GM23338 (cell line): ENCODE data around the gene NCF2. TPM values are rescaled to one million over a fixed set of nuclear protein-coding genes. Genes with fewer than 3 reads are reported as not detected.

ENCODE experiments used
- ATAC-seq: fragments of 200-7000 bp; cut with Tn5 transposase; 3 replicates; pipeline ENCODE4 v1.9.1; 2020
- DNase-seq: peaks from one replicate; pipeline ENCODE4 v3.0.0-alpha.2; 2015; ENCODE audit warnings: low spot score
- H2AFZ ChIP-seq: fragments of 200-600 bp; sonication (generic); 2 replicates; pipeline ENCODE4 v1.8.0; 2016; ENCODE audit warnings: antibody characterized with exemption, mild to moderate bottlenecking, moderate library complexity
- H3F3A ChIP-seq: fragments of 200-600 bp; sonication (generic); replicated peaks from 2 replicates; pipeline ENCODE4 v1.8.0; 2017; ENCODE audit warnings: antibody characterized with exemption, mixed run types, low read depth
- H3K27ac ChIP-seq: fragments of 200-600 bp; sonication (generic); 2 replicates; pipeline ENCODE4 v1.6.1; 2016; ENCODE audit warnings: low read depth
- H3K27me3 ChIP-seq: fragments of 200-600 bp; sonication (generic); 2 replicates; pipeline ENCODE4 v1.8.0; 2016; ENCODE audit warnings: mild to moderate bottlenecking, mixed run types, moderate library complexity; ENCODE audit not compliant: insufficient read depth
- H3K36me3 ChIP-seq: fragments of 200-600 bp; sonication (generic); 2 replicates; pipeline ENCODE4 v1.8.0; 2016; ENCODE audit warnings: mild to moderate bottlenecking; ENCODE audit not compliant: insufficient read depth
- H3K4me1 ChIP-seq: fragments of 200-600 bp; sonication (generic); 2 replicates; pipeline ENCODE4 v1.8.0; 2016; ENCODE audit warnings: mild to moderate bottlenecking, moderate library complexity; ENCODE audit not compliant: insufficient read depth
- H3K4me2 ChIP-seq: fragments of 200-600 bp; sonication (generic); 2 replicates; pipeline ENCODE4 v1.7.1; 2017; ENCODE audit warnings: mixed run types
- H3K4me3 ChIP-seq: fragments of 200-600 bp; sonication (generic); 2 replicates; pipeline ENCODE4 v1.6.1; 2016; ENCODE audit warnings: mixed run types
- H3K79me2 ChIP-seq: fragments of 200-600 bp; sonication (generic); replicated peaks from 2 replicates; pipeline ENCODE4 v1.8.0; 2017; ENCODE audit warnings: mild to moderate bottlenecking; ENCODE audit not compliant: insufficient read depth
- H3K9me2 ChIP-seq: fragments of 200-600 bp; sonication (generic); 2 replicates; pipeline ENCODE4 v1.8.0; 2017; ENCODE audit not compliant: insufficient read depth
- H4K20me1 ChIP-seq: fragments of 200-600 bp; sonication (generic); replicated peaks from 2 replicates; pipeline ENCODE4 v1.8.0; 2017; ENCODE audit warnings: mild to moderate bottlenecking; ENCODE audit not compliant: insufficient read depth
- H3K27ac Mint-ChIP-seq: 2 replicates; pipeline ENCODE4 v1.8.0; 2020; ENCODE audit warnings: inconsistent platforms, mild to moderate bottlenecking, moderate library complexity, mixed read lengths
- H3K27me3 Mint-ChIP-seq: 3 replicates; pipeline ENCODE4 v1.8.0; 2022; ENCODE audit warnings: low read depth, mild to moderate bottlenecking, moderate library complexity, mixed read lengths, inconsistent platforms; ENCODE audit not compliant: insufficient read depth, poor library complexity
- H3K36me3 Mint-ChIP-seq: 3 replicates; pipeline ENCODE4 v1.8.0; 2021; ENCODE audit warnings: low read depth, mild to moderate bottlenecking, inconsistent platforms, moderate library complexity, mixed read lengths
- H3K4me1 Mint-ChIP-seq: 3 replicates; pipeline ENCODE4 v1.8.0; 2020; ENCODE audit warnings: mild to moderate bottlenecking, inconsistent platforms, mixed read lengths
- H3K4me3 Mint-ChIP-seq: 3 replicates; pipeline ENCODE4 v1.8.0; 2021; ENCODE audit warnings: moderate library complexity, mild to moderate bottlenecking, inconsistent platforms, mixed read lengths
- H3K9me3 Mint-ChIP-seq: 3 replicates; pipeline ENCODE4 v1.8.0; 2020; ENCODE audit warnings: moderate library complexity, mild to moderate bottlenecking, inconsistent platforms, mixed read lengths
- CREB1 ChIP-seq: fragments of 250-450 bp; sonication (Bioruptor Pico); IDR thresholded peaks from 2 replicates; pipeline ENCODE4 v1.5.0; 2020; ENCODE audit warnings: low read depth, mild to moderate bottlenecking, moderate library complexity
- EZH2phosphoT487 ChIP-seq: fragments of 200-600 bp; sonication (generic); IDR thresholded peaks from one replicate; pipeline ENCODE4 v1.8.1; 2018; ENCODE audit warnings: antibody characterized with exemption; ENCODE audit not compliant: unreplicated experiment
- NANOG ChIP-seq: IDR thresholded peaks from 2 replicates; pipeline ENCODE4 v1.6.1; 2016; ENCODE audit warnings: antibody characterized with exemption, borderline replicate concordance
- POLR2AphosphoS5 ChIP-seq: IDR thresholded peaks from 2 replicates; pipeline ENCODE4 v1.6.1; 2016; ENCODE audit warnings: antibody characterized with exemption, low read depth
- ZNF114 ChIP-seq: fragments of 250-450 bp; sonication (Bioruptor Pico); IDR thresholded peaks from 2 replicates; pipeline ENCODE4 v1.5.0; 2020; ENCODE audit warnings: mild to moderate bottlenecking, moderate library complexity
- ZNF331 ChIP-seq: fragments of 250-450 bp; sonication (Bioruptor Pico); IDR thresholded peaks from 2 replicates; pipeline ENCODE4 v1.5.0; 2020; ENCODE audit warnings: low read depth, mild to moderate bottlenecking, moderate library complexity
- polyA plus RNA-seq: library from polyadenylated mRNA; unstranded; fragments of >200 nt; fragmentation: Nextera tagmentation; extraction: Ambion mirVana; gene quantifications from 2 replicates; pipeline ENCODE4 v1.2.1, GENCODE V29; 2016
- total RNA-seq: library from RNA; depleted of rRNA; stranded (reverse); fragments of >200 nt; shearing (Covaris generic); gene quantifications from 2 replicates; pipeline ENCODE4 v1.2.3, GENCODE V29; 2014
- TF ChIP-seq, protein P1 (sequence below): fragments of 250-450 bp; sonication (Bioruptor Pico); IDR thresholded peaks from 2 replicates; pipeline ENCODE4 v1.5.0; 2020; ENCODE audit warnings: mild to moderate bottlenecking, moderate library complexity
- TF ChIP-seq, protein P2 (sequence below): IDR thresholded peaks from 2 replicates; pipeline ENCODE4 v1.6.1; 2016; ENCODE audit warnings: antibody characterized with exemption

NCF2 gene
- total and polyA plus RNA-seq, 2 experiments from 2014 or later = not detected

DNA sequence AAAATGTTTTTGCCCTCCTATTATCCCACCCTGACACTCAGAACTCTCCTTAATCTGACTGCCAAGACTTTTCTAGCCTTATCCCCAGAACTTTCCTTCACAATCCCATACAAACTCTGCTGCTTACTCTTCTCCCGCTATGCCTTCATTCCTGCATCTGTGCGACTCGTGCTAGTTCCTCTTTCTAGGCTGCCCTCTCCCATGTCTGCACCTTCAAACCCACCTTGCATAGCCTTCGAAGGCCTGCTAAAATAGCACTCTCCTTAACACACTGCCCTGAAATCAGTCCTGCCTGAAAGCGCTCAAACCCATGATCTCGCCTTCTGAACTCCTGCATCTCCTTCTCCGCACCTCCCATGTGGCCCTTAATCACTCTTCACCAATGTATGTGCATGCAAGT is 2.5 kb upstream of the NCF2 start (continued):
- TF ChIP-seq, protein P1, sequence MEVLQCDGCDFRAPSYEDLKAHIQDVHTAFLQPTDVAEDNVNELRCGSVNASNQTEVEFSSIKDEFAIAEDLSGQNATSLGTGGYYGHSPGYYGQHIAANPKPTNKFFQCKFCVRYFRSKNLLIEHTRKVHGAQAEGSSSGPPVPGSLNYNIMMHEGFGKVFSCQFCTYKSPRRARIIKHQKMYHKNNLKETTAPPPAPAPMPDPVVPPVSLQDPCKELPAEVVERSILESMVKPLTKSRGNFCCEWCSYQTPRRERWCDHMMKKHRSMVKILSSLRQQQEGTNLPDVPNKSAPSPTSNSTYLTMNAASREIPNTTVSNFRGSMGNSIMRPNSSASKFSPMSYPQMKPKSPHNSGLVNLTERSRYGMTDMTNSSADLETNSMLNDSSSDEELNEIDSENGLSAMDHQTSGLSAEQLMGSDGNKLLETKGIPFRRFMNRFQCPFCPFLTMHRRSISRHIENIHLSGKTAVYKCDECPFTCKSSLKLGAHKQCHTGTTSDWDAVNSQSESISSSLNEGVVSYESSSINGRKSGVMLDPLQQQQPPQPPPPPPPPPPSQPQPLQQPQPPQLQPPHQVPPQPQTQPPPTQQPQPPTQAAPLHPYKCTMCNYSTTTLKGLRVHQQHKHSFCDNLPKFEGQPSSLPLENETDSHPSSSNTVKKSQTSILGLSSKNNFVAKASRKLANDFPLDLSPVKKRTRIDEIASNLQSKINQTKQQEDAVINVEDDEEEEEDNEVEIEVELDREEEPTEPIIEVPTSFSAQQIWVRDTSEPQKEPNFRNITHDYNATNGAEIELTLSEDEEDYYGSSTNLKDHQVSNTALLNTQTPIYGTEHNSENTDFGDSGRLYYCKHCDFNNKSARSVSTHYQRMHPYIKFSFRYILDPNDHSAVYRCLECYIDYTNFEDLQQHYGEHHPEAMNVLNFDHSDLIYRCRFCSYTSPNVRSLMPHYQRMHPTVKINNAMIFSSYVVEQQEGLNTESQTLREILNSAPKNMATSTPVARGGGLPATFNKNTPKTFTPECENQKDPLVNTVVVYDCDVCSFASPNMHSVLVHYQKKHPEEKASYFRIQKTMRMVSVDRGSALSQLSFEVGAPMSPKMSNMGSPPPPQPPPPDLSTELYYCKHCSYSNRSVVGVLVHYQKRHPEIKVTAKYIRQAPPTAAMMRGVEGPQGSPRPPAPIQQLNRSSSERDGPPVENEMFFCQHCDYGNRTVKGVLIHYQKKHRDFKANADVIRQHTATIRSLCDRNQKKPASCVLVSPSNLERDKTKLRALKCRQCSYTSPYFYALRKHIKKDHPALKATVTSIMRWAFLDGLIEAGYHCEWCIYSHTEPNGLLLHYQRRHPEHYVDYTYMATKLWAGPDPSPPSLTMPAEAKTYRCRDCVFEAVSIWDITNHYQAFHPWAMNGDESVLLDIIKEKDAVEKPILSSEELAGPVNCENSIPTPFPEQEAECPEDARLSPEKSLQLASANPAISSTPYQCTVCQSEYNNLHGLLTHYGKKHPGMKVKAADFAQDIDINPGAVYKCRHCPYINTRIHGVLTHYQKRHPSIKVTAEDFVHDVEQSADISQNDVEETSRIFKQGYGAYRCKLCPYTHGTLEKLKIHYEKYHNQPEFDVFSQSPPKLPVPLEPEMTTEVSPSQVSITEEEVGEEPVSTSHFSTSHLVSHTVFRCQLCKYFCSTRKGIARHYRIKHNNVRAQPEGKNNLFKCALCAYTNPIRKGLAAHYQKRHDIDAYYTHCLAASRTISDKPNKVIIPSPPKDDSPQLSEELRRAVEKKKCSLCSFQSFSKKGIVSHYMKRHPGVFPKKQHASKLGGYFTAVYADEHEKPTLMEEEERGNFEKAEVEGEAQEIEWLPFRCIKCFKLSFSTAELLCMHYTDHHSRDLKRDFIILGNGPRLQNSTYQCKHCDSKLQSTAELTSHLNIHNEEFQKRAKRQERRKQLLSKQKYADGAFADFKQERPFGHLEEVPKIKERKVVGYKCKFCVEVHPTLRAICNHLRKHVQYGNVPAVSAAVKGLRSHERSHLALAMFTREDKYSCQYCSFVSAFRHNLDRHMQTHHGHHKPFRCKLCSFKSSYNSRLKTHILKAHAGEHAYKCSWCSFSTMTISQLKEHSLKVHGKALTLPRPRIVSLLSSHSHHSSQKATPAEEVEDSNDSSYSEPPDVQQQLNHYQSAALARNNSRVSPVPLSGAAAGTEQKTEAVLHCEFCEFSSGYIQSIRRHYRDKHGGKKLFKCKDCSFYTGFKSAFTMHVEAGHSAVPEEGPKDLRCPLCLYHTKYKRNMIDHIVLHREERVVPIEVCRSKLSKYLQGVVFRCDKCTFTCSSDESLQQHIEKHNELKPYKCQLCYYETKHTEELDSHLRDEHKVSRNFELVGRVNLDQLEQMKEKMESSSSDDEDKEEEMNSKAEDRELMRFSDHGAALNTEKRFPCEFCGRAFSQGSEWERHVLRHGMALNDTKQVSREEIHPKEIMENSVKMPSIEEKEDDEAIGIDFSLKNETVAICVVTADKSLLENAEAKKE = no peak
- TF ChIP-seq ZNF331 (CRISPR knock-in tag) (no peak), NANOG (no peak)

DNA sequence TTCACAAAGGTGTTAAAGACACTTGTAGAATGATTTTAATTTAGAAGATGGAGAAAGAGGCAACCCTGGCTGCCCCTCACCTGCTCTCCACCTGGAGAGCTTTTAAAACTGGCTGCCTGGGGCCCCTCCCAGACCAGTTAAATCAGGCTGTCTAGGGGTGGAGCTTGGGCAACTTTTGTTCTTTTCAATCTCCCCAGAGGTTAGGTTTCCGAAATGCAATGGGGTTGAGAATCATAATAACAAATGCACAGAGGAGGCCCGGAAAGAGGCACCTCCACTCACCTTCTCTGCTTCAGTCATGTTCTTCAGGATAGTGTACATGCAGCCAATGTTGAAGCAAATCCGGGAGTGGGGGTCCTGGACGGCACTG is 400 bp downstream of the NCF2 start:
- Histone ChIP-seq H3K79me2 (no peaks in the 10 kb centered on the region), H3K9me2 (no peaks in the 10 kb centered on the region), H3K36me3 (no peaks in the 10 kb centered on the region), H3K4me2 (no peak overlapping the region), H3K27ac (no peak overlapping the region), H2AFZ (peak overlapping the region; percentile 89), H4K20me1 (no peaks in the 10 kb centered on the region), H3K4me1 (peaks cover 23% of the 10 kb centered on the region), H3K4me3 (no peak overlapping the region), H3K27me3 (no peaks in the 10 kb centered on the region), H3F3A (no peaks in the 10 kb centered on the region)
- H3K4me3 Mint-ChIP-seq = no peak overlapping the region
- no peaks in the 10 kb centered on the region; the same call in 2 of the 3 replicates for H3K9me3 Mint-ChIP-seq
- ATAC-seq = no peak
- peaks cover 3% of the 10 kb centered on the region for H3K27me3 Mint-ChIP-seq
- H3K4me1 Mint-ChIP-seq = peaks cover 26% of the 10 kb centered on the region
- no peak for TF ChIP-seq ZNF331 (CRISPR knock-in tag)
- TF ChIP-seq CREB1 (CRISPR knock-in tag) = no peak
- no peak for TF ChIP-seq EZH2phosphoT487
- no peak for TF ChIP-seq NANOG
- TF ChIP-seq, protein P1 = no peak
- TF ChIP-seq, protein P2, sequence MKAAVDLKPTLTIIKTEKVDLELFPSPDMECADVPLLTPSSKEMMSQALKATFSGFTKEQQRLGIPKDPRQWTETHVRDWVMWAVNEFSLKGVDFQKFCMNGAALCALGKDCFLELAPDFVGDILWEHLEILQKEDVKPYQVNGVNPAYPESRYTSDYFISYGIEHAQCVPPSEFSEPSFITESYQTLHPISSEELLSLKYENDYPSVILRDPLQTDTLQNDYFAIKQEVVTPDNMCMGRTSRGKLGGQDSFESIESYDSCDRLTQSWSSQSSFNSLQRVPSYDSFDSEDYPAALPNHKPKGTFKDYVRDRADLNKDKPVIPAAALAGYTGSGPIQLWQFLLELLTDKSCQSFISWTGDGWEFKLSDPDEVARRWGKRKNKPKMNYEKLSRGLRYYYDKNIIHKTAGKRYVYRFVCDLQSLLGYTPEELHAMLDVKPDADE = no peak
- TF ChIP-seq ZNF114 = no peak
- no peak for TF ChIP-seq POLR2AphosphoS5
- H3K27ac Mint-ChIP-seq = no peak overlapping the region
- no peaks in the 10 kb centered on the region for H3K36me3 Mint-ChIP-seq
- DNase-seq = no peak
